A549 (cell line): ENCODE data around the gene TNRC6B. TPM values are rescaled to one million over a fixed set of nuclear protein-coding genes. Genes with fewer than 3 reads are reported as not detected.

Experiments used
- ATAC-seq, 2 experiments: fragments of 200-7000 bp in 1 of 2; fragments of >200 bp in 1 of 2; cut with Nextera tagmentation in 1 of 2; cut with Tn5 transposase in 1 of 2; 3 replicates each; pipeline versions ENCODE4 v1.8.0 to v1.9.1; 2018 to 2020; ENCODE audit warnings: mild to moderate bottlenecking in 1 of 2, moderate library complexity in 1 of 2
- CTCF ChIA-PET: fragments of 300-600 bp; sonication (Branson Sonifier 250); formaldehyde crosslinking; extraction: SDS; loops from one replicate; lab custom pipeline; 2021; ENCODE audit warnings: antibody characterized with exemption, inconsistent platforms; lab: Yijun Ruan, JAX
- POLR2A ChIA-PET: fragments of 350-600 bp; formaldehyde crosslinking; extraction: SDS; loops from one replicate; lab custom pipeline; 2021; ENCODE audit warnings: antibody characterized with exemption, inconsistent platforms; lab: Yijun Ruan, JAX
- DNase-seq, 2 experiments: peaks; one replicate each; pipeline versions ENCODE4 v3.0.0 to v3.0.0-alpha.2; 2011 to 2016; ENCODE audit warnings: low read depth in 1 of 2, low spot score in 1 of 2
- FAIRE-seq: peaks from 2 replicates; lab custom pipeline; 2011; peaks lifted over from hg19 to GRCh38; lab: Jason Lieb, UNC
- H3K27ac ChIP-seq, 2 experiments: fragments of >200 bp; sonication (Bioruptor Twin); formaldehyde crosslinking; 3 replicates each; pipeline ENCODE4 v1.5.1; 2016 to 2017
- H3K4me1 ChIP-seq: fragments of >200 bp; sonication (Bioruptor Twin); formaldehyde crosslinking; 3 replicates; pipeline ENCODE4 v1.6.1; 2016
- H3K4me2 ChIP-seq: fragments of >200 bp; sonication (Bioruptor Twin); formaldehyde crosslinking; 3 replicates; pipeline ENCODE4 v1.6.1; 2016
- H3K4me3 ChIP-seq: fragments of >200 bp; sonication (Bioruptor Twin); formaldehyde crosslinking; 3 replicates; pipeline ENCODE4 v1.5.1; 2016
- H3K9me3 ChIP-seq: fragments of >200 bp; sonication (Bioruptor Twin); formaldehyde crosslinking; 3 replicates; pipeline ENCODE4 v1.6.1; 2016
- CBX2 ChIP-seq: fragments of 200-600 bp; sonication (generic); IDR thresholded peaks from 2 replicates; pipeline ENCODE4 v1.6.1; 2016; ENCODE audit warnings: low read depth, mild to moderate bottlenecking, borderline replicate concordance
- CEBPB ChIP-seq, 2 experiments: fragments of >200 bp in 1 of 2; sonication (Bioruptor Twin) in 1 of 2; formaldehyde crosslinking in 1 of 2; IDR thresholded peaks; 2 replicates each; pipeline ENCODE4 v1.6.1; 2012 to 2016
- CHD2 ChIP-seq: fragments of 150-350 bp; IDR thresholded peaks from 2 replicates; pipeline ENCODE4 v1.6.1; 2014; ENCODE audit warnings: low read length; ENCODE audit not compliant: partially characterized antibody
- CHD4 ChIP-seq: fragments of 200-600 bp; sonication (generic); IDR thresholded peaks from 2 replicates; pipeline ENCODE4 v1.6.1; 2016; ENCODE audit warnings: antibody characterized with exemption, mild to moderate bottlenecking, borderline replicate concordance
- EHF ChIP-seq: fragments of 250-450 bp; sonication (Bioruptor Pico); IDR thresholded peaks from 2 replicates; pipeline ENCODE4 v1.5.0; 2020; ENCODE audit warnings: mild to moderate bottlenecking
- EHMT2 ChIP-seq: fragments of 200-600 bp; sonication (generic); IDR thresholded peaks from 2 replicates; pipeline ENCODE4 v1.6.1; 2016; ENCODE audit warnings: antibody characterized with exemption, low read depth, mild to moderate bottlenecking, moderate library complexity
- FOSB ChIP-seq: fragments of 250-450 bp; sonication (Bioruptor Pico); IDR thresholded peaks from 2 replicates; pipeline ENCODE4 v1.5.0; 2020; ENCODE audit warnings: mild to moderate bottlenecking, moderate library complexity
- FOSL2 ChIP-seq, 2 experiments: fragments of 450-650 bp in 1 of 2; fragments of >200 bp in 1 of 2; sonication (Bioruptor Twin) in 1 of 2; formaldehyde crosslinking; IDR thresholded peaks; 2 replicates each; pipeline versions ENCODE4 v1.5.0 to v1.6.1; 2016 to 2020; ENCODE audit warnings: mild to moderate bottlenecking in 1 of 2, moderate library complexity in 1 of 2
- FOXS1 ChIP-seq: fragments of 250-450 bp; sonication (Bioruptor Pico); IDR thresholded peaks from 2 replicates; pipeline ENCODE4 v1.5.0; 2020; ENCODE audit warnings: mild to moderate bottlenecking, moderate library complexity
- HOXB13 ChIP-seq: fragments of 250-450 bp; sonication (Bioruptor Pico); IDR thresholded peaks from 2 replicates; pipeline ENCODE4 v1.5.0; 2020; ENCODE audit warnings: low read depth, mild to moderate bottlenecking, moderate library complexity
- KDM5A ChIP-seq: fragments of 200-600 bp; sonication (generic); IDR thresholded peaks from 2 replicates; pipeline ENCODE4 v1.6.1; 2016; ENCODE audit warnings: antibody characterized with exemption, mild to moderate bottlenecking
- MAZ ChIP-seq: fragments of 150-350 bp; IDR thresholded peaks from 2 replicates; pipeline ENCODE4 v1.6.1; 2014; ENCODE audit warnings: antibody characterized with exemption, low read depth, low read length, borderline replicate concordance
- MYC ChIP-seq: IDR thresholded peaks from 2 replicates; pipeline ENCODE4 v1.6.1; 2012; ENCODE audit warnings: mild to moderate bottlenecking, inconsistent platforms, low read length, improper control_type of control experiment, borderline replicate concordance
- NR3C1 ChIP-seq: fragments of >200 bp; sonication (Bioruptor Twin); formaldehyde crosslinking; IDR thresholded peaks from 3 replicates; pipeline ENCODE4 v1.6.1; 2017
- PHF8 ChIP-seq: fragments of 200-600 bp; sonication (generic); IDR thresholded peaks from 2 replicates; pipeline ENCODE4 v1.6.1; 2016; ENCODE audit warnings: low read depth, mild to moderate bottlenecking, antibody characterized with exemption, moderate library complexity, borderline replicate concordance
- POLR2A ChIP-seq: IDR thresholded peaks from 2 replicates; pipeline ENCODE4 v1.6.1; 2012; ENCODE audit warnings: mild to moderate bottlenecking, low read length
- POLR2AphosphoS2 ChIP-seq: conservative IDR thresholded peaks from 2 replicates; pipeline ENCODE4 v1.6.1; 2012; ENCODE audit warnings: low read length, improper control_type of control experiment, inconsistent platforms
- RAD21 ChIP-seq, 2 experiments: fragments of >200 bp in 1 of 2; sonication (Bioruptor Twin) in 1 of 2; formaldehyde crosslinking in 1 of 2; IDR thresholded peaks in 1 of 2; conservative IDR thresholded peaks in 1 of 2; 2 replicates in 1 of 2; 3 replicates in 1 of 2; pipeline ENCODE4 v1.6.1; 2012 to 2018; ENCODE audit warnings: inconsistent platforms in 1 of 2
- RARB ChIP-seq: fragments of 250-450 bp; sonication (Bioruptor Pico); IDR thresholded peaks from 2 replicates; pipeline ENCODE4 v1.8.0; 2021; ENCODE audit warnings: mild to moderate bottlenecking, moderate library complexity
- RNF2 ChIP-seq: fragments of 200-600 bp; sonication (generic); IDR thresholded peaks from 2 replicates; pipeline ENCODE4 v1.6.1; 2016; ENCODE audit warnings: low read depth, mild to moderate bottlenecking, antibody characterized with exemption, moderate library complexity, borderline replicate concordance
- SREBF2 ChIP-seq: fragments of 450-650 bp; IDR thresholded peaks from 2 replicates; pipeline ENCODE4 v1.6.1; 2014; ENCODE audit warnings: mild to moderate bottlenecking, moderate library complexity
- TFCP2L1 ChIP-seq: fragments of 250-450 bp; sonication (Bioruptor Pico); IDR thresholded peaks from 2 replicates; pipeline ENCODE4 v1.5.0; 2021; ENCODE audit warnings: mild to moderate bottlenecking
- TP53 ChIP-seq: fragments of 250-450 bp; sonication (Bioruptor Pico); IDR thresholded peaks from 2 replicates; pipeline ENCODE4 v1.5.0; 2021; ENCODE audit warnings: mild to moderate bottlenecking, moderate library complexity
- WGBS: methylation state at CpG from one replicate; pipeline ENCODE4 v1.1.6; 2017; ENCODE audit errors: missing lambda C conversion rate; 5-methylcytosine and 5-hydroxymethylcytosine counted together
- polyA plus RNA-seq, 4 experiments: library from polyadenylated mRNA; depleted of rRNA in 3 of 4; stranded (reverse); fragments of >200 nt; fragmentation: RNase III in 1 of 4; extraction: RNeasy Plus Mini Kit Qiagen cat#74134 plus additional on column Dnase treatment in 1 of 4; gene quantifications; 2 replicates in 3 of 4; 3 replicates in 1 of 4; pipeline ENCODE4 v1.2.3, GENCODE V29; 2011 to 2017
- TF ChIP-seq, protein P1 (sequence below): IDR thresholded peaks from 2 replicates; pipeline ENCODE4 v1.6.1; 2012
- TF ChIP-seq, protein P2 (sequence below): fragments of >200 bp; sonication (Bioruptor Twin); formaldehyde crosslinking; IDR thresholded peaks from 3 replicates; pipeline ENCODE4 v1.5.1; 2016
- TF ChIP-seq, protein P3 (sequence below): fragments of >200 bp; sonication (Bioruptor Twin); formaldehyde crosslinking; IDR thresholded peaks from 2 replicates; pipeline ENCODE4 v1.6.1; 2016
- TF ChIP-seq, protein P4 (sequence below): fragments of 450-650 bp; IDR thresholded peaks from 2 replicates; pipeline ENCODE4 v1.6.1; 2014; ENCODE audit warnings: antibody characterized with exemption
- TF ChIP-seq, protein P5 (sequence below): IDR thresholded peaks from 2 replicates; pipeline ENCODE4 v1.6.1; 2012

Gene TNRC6B
- polyA plus RNA-seq, 2 of the 4 experiments (the other 2 are of a cell fraction), result 4.9 to 5.0 TPM

DNA sequence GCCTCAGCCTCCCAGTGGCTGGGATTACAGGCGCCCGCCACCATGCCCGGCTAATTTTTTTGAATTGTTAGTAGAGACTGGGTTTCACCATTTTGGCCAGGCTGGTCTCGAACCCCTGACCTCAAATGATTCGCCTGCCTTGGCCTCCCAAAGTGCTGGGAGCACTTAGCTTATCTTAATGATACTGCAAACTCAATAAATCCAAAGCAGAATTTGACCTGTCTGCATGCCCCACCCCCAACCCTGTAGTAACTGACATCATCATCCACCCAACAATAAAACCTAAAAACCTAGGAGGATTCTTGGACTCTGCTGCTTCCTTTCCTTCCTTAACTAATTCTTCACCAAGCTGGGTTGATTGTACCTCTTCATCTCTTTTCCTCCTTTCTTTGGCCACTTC, 162.3 kb downstream of the TNRC6B start:
- DNase-seq, result no peak
- 0 out of 3 replicates have a peak, but pooled peaks cover 1% of the 10 kb centered on the region for H3K4me1 ChIP-seq
- no peak for FAIRE-seq
- H3K9me3 ChIP-seq, result no peaks in the 10 kb centered on the region
- 96% methylated on average over 5 of the region's 5 CpGs for WGBS
- no peak overlapping the region for H3K27ac ChIP-seq
- no peak overlapping the region for H3K4me2 ChIP-seq
- no peak for TF ChIP-seq KDM5A
- no peak for TF ChIP-seq CHD2
- TF ChIP-seq PHF8, result no peak
- TF ChIP-seq TFCP2L1 (CRISPR knock-in tag), result no peak
- TF ChIP-seq HOXB13 (CRISPR knock-in tag), result no peak
- TF ChIP-seq, protein P1, sequence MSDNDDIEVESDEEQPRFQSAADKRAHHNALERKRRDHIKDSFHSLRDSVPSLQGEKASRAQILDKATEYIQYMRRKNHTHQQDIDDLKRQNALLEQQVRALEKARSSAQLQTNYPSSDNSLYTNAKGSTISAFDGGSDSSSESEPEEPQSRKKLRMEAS, result no peak
- TF ChIP-seq SREBF2, result no peak
- no peak for TF ChIP-seq FOSB (CRISPR knock-in tag)
- TF ChIP-seq FOXS1, result no peak
- no peak for TF ChIP-seq CHD4
- TF ChIP-seq CEBPB (IDR thresholded peaks at IDR 0.05), result no peak
- TF ChIP-seq POLR2A, result no peak
- TF ChIP-seq RNF2, result no peak
- TF ChIP-seq, protein P2, sequence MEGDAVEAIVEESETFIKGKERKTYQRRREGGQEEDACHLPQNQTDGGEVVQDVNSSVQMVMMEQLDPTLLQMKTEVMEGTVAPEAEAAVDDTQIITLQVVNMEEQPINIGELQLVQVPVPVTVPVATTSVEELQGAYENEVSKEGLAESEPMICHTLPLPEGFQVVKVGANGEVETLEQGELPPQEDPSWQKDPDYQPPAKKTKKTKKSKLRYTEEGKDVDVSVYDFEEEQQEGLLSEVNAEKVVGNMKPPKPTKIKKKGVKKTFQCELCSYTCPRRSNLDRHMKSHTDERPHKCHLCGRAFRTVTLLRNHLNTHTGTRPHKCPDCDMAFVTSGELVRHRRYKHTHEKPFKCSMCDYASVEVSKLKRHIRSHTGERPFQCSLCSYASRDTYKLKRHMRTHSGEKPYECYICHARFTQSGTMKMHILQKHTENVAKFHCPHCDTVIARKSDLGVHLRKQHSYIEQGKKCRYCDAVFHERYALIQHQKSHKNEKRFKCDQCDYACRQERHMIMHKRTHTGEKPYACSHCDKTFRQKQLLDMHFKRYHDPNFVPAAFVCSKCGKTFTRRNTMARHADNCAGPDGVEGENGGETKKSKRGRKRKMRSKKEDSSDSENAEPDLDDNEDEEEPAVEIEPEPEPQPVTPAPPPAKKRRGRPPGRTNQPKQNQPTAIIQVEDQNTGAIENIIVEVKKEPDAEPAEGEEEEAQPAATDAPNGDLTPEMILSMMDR, result no peak
- TF ChIP-seq, all 56 proteins: peak for 0
- no peak for ATAC-seq
- H3K4me3 ChIP-seq, result no peak overlapping the region
- ChIA-PET CTCF (interaction anchor here (0.6 kb wide), 1 partner anchor 228 kb away, joined by 3 read pairs; no protein-coding TSS in a partner anchor), POLR2A (no interaction called here)

DNA sequence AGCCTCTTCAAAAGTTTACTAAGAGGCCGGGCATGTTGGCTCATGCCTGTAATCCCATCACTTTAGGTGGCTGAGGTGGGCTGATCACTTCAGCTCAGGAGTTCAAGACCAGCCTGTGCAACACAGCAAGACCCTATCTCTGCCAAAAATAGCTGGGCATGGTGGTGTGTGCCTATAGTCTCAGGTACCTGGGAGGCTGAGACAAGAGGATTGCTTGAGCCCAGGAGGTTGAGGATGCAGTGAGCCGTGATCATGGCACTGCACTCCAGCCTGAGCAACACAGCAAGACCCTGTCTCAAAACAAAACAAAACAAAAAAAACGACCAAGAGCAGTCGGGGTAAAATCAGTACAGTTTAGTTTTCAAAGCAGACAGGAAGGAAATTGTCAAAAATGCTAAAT, 163.9 kb downstream of the TNRC6B start:
- ChIA-PET POLR2A (no interaction called here), CTCF (no interaction called here)
- no peak overlapping the region for H3K27ac ChIP-seq
- 0 out of 3 replicates have a peak, but pooled peaks cover 5% of the 10 kb centered on the region for H3K4me1 ChIP-seq
- whole genome bisulfite sequencing, result 68% methylated on average over 4 of the region's 4 CpGs
- H3K9me3 ChIP-seq, result no peaks in the 10 kb centered on the region
- FAIRE-seq (no peak), DNase-seq (no peak), ATAC-seq (no peak)
- no peak overlapping the region for H3K4me3 ChIP-seq
- TF ChIP-seq POLR2AphosphoS2 (no peak), NR3C1 (no peak), FOXS1 (no peak)
- TF ChIP-seq, protein P3, sequence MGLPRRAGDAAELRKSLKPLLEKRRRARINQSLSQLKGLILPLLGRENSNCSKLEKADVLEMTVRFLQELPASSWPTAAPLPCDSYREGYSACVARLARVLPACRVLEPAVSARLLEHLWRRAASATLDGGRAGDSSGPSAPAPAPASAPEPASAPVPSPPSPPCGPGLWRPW, result no peak
- no peak overlapping the region for H3K4me2 ChIP-seq

DNA sequence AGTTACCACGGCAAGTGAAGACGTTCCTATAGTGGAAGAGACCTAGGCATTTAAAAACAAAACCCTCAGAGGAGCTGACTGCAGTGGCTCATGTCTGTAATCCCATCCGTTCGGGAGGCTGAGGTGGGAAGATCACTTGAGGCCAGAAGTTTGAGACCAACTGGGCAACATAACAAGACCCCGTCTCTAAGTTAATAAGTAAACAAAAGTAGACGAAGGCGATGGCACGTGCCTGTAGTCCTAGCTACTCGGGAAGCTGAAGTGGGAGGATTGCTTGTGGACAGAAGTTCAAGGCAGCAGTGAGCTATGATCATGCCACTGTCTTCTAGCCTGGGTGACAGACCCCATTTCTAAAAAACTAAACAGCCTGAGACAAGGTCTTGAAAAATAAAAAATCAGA, 164.8 kb downstream of the TNRC6B start:
- Histone ChIP-seq H3K4me3 (no peak overlapping the region), H3K9me3 (no peaks in the 10 kb centered on the region), H3K4me2 (no peak overlapping the region), H3K27ac (no peak overlapping the region), H3K4me1 (peaks cover 5% of the 10 kb centered on the region; the same call in 1 of the 3 replicates)
- TF ChIP-seq TP53 (no peak), NR3C1 (no peak), TFCP2L1 (CRISPR knock-in tag) (no peak), POLR2AphosphoS2 (no peak), RAD21 (conservative IDR thresholded peaks at IDR 0.05 in 1 of 2, IDR thresholded peaks at IDR 0.05 in 1 of 2) (no peak), RARB (CRISPR knock-in tag) (no peak), MYC (no peak), MAZ (no peak), CBX2 (no peak), EHMT2 (no peak), FOSL2 (IDR thresholded peaks at IDR 0.05) (no peak), FOSL2 (CRISPR knock-in tag; IDR thresholded peaks at IDR 0.05) (no peak), EHF (CRISPR knock-in tag) (no peak)
- TF ChIP-seq, protein P4, sequence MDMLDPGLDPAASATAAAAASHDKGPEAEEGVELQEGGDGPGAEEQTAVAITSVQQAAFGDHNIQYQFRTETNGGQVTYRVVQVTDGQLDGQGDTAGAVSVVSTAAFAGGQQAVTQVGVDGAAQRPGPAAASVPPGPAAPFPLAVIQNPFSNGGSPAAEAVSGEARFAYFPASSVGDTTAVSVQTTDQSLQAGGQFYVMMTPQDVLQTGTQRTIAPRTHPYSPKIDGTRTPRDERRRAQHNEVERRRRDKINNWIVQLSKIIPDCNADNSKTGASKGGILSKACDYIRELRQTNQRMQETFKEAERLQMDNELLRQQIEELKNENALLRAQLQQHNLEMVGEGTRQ, result no peak
- TF ChIP-seq, protein P5, sequence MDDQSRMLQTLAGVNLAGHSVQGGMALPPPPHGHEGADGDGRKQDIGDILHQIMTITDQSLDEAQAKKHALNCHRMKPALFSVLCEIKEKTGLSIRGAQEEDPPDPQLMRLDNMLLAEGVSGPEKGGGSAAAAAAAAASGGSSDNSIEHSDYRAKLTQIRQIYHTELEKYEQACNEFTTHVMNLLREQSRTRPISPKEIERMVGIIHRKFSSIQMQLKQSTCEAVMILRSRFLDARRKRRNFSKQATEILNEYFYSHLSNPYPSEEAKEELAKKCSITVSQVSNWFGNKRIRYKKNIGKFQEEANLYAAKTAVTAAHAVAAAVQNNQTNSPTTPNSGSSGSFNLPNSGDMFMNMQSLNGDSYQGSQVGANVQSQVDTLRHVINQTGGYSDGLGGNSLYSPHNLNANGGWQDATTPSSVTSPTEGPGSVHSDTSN, result no peak
- WGBS, result 79% methylated on average over 9 of the region's 9 CpGs
- FAIRE-seq (no peak), ATAC-seq (no peak), DNase-seq (no peak)
- ChIA-PET POLR2A (no interaction called here), CTCF (no interaction called here)
